ENCODE data around the gene KLF7.

DNA sequence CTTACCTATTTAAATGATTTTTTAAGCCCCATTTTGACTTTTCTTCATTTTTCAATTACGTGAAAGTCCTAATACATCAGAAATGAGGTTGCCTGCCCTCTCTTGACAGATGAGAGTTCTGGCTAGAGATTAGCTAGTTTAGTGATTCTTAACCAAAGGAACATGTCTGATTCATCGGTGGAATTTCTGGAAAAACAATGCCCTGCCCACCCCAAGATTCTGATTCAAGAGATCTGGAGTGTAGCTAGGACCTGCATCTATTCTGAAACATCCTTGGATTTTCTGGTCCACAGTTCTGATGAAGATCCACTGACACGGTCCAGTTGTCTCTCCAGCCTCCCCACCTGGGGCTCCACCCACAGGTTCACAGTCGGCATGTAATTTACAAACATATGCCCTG, 111.2 kb downstream of the KLF7 start:
- TF ChIP-seq, protein P1, sequence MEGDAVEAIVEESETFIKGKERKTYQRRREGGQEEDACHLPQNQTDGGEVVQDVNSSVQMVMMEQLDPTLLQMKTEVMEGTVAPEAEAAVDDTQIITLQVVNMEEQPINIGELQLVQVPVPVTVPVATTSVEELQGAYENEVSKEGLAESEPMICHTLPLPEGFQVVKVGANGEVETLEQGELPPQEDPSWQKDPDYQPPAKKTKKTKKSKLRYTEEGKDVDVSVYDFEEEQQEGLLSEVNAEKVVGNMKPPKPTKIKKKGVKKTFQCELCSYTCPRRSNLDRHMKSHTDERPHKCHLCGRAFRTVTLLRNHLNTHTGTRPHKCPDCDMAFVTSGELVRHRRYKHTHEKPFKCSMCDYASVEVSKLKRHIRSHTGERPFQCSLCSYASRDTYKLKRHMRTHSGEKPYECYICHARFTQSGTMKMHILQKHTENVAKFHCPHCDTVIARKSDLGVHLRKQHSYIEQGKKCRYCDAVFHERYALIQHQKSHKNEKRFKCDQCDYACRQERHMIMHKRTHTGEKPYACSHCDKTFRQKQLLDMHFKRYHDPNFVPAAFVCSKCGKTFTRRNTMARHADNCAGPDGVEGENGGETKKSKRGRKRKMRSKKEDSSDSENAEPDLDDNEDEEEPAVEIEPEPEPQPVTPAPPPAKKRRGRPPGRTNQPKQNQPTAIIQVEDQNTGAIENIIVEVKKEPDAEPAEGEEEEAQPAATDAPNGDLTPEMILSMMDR (conservative IDR thresholded peaks at IDR 0.05; ENCODE audit: low read depth, low read length): no peak
- TF ChIP-seq EZH2phosphoT487 (IDR thresholded peaks at IDR 0.05; ENCODE audit: borderline replicate concordance, low read length) (no peak), EZH2 (IDR thresholded peaks at IDR 0.05; ENCODE audit: low read length, unreplicated experiment) (no peak)

Data from PC-3 (cell line).